ENCODE measurements around the gene MARCHF6. TPM values are rescaled to one million over a fixed set of nuclear protein-coding genes. Genes with fewer than 3 reads are reported as not detected.

The MARCHF6 gene
- total RNA-seq, 1 experiment from 2014 or later, result 129 TPM

- Histone ChIP-seq H3K4me1 (ENCODE audit: insufficient read depth, low read length, poor library complexity, severe bottlenecking) (peaks cover 13% of the 10 kb centered on the region), H3K9me3 (ENCODE audit: low read depth, low read length, poor library complexity, severe bottlenecking) (no peaks in the 10 kb centered on the region), H3K4me3 (ENCODE audit: low read depth, low read length, poor library complexity, severe bottlenecking) (peak overlapping the region; percentile 78), H3K36me3 (ENCODE audit: insufficient read depth, low read length, poor library complexity, severe bottlenecking) (no peaks in the 10 kb centered on the region), H3K27me3 (replicated peaks; ENCODE audit: insufficient read depth, low read depth, low read length, poor library complexity) (no peaks in the 10 kb centered on the region), H3K27ac (ENCODE audit: low read depth, low read length, poor library complexity, severe bottlenecking) (peak overlapping the region; percentile 97)
- DNase-seq (ENCODE audit: low spot score), result no peak
- ChIA-PET POLR2A (ENCODE audit: low non-redundant PET) (no interaction called here), CTCF (no interaction called here)
- no peak for TF ChIP-seq EZH2 (IDR thresholded peaks at IDR 0.05; ENCODE audit: borderline replicate concordance, low read depth, low read length, poor library complexity, severe bottlenecking)
- TF ChIP-seq, protein P1, sequence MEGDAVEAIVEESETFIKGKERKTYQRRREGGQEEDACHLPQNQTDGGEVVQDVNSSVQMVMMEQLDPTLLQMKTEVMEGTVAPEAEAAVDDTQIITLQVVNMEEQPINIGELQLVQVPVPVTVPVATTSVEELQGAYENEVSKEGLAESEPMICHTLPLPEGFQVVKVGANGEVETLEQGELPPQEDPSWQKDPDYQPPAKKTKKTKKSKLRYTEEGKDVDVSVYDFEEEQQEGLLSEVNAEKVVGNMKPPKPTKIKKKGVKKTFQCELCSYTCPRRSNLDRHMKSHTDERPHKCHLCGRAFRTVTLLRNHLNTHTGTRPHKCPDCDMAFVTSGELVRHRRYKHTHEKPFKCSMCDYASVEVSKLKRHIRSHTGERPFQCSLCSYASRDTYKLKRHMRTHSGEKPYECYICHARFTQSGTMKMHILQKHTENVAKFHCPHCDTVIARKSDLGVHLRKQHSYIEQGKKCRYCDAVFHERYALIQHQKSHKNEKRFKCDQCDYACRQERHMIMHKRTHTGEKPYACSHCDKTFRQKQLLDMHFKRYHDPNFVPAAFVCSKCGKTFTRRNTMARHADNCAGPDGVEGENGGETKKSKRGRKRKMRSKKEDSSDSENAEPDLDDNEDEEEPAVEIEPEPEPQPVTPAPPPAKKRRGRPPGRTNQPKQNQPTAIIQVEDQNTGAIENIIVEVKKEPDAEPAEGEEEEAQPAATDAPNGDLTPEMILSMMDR (conservative IDR thresholded peaks at IDR 0.05; ENCODE audit: low read depth, low read length), result no peak
- TSS peak; percentile 91 for BruUV-seq (replicated peaks)
- intact Hi-C loops (cut with micrococcal nuclease; ENCODE audit: unreplicated experiment), result loop anchor here (5.0 kb wide), 1 partner anchor 100 kb away; the partner anchor contains the start of gene CCT5
Measured at GRCh38 chr5:10352430-10353240, 860 bp upstream of the MARCHF6 start.

DNA sequence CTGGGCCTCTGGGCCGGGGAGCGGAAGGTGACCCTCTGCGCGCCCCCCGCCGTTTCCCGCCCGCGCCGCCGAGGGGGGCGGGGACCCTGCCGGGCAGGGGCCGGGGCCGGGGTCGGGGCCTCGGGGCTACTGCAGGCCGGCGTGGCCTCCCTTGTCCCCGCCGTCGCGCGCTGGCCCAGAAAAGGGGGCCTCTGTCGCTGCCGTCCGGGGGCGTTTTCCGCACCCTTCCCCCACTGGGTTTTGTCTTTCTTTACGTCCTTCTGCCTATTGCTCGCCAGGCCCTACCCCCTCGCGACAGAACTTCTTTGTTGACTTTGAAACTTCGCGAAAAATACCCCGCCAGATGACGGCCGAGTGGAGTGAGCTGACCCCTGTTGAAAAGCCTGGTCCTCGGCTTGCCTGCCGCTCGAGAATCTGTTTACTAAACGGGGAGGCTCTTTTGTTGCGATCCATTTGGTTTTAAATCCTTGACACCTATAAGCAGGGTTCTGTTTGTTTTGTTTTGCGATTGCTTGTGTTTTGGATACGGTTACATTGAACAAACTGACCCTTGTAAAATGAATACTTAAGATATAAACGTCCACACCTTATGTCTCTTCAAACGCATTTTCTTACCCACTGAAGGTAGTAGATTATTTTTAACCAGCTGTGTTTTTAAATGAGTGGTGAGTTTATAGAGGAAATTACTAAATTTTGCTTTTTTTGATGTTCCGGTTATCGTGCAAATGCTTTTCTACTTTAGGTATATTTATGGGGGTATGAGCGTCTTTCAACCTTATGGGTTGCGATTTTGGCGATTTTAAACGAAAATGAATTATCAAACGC lies 765 bp downstream of the MARCHF6 start:
- Histone ChIP-seq H3K27ac (ENCODE audit: low read depth, low read length, poor library complexity, severe bottlenecking) (peak overlapping the region; percentile 97), H3K36me3 (ENCODE audit: insufficient read depth, low read length, poor library complexity, severe bottlenecking) (no peaks in the 10 kb centered on the region), H3K27me3 (replicated peaks; ENCODE audit: insufficient read depth, low read depth, low read length, poor library complexity) (no peaks in the 10 kb centered on the region), H3K9me3 (ENCODE audit: low read depth, low read length, poor library complexity, severe bottlenecking) (no peaks in the 10 kb centered on the region), H3K4me1 (ENCODE audit: insufficient read depth, low read length, poor library complexity, severe bottlenecking) (peaks cover 13% of the 10 kb centered on the region), H3K4me3 (ENCODE audit: low read depth, low read length, poor library complexity, severe bottlenecking) (peak overlapping the region; percentile 78)
- DNase-seq (ENCODE audit: low spot score), result peak; percentile 53
- TF ChIP-seq EZH2 (IDR thresholded peaks at IDR 0.05; ENCODE audit: borderline replicate concordance, low read depth, low read length, poor library complexity, severe bottlenecking), result no peak
- TF ChIP-seq, protein P1 (conservative IDR thresholded peaks at IDR 0.05; ENCODE audit: low read depth, low read length), result no peak
- CTCF ChIA-PET, result no interaction called here
- TSS peak; percentile 55 for BruUV-seq (replicated peaks)
- intact Hi-C loops (cut with micrococcal nuclease; ENCODE audit: unreplicated experiment), result loop anchor here (5.0 kb wide), 1 partner anchor 102 kb away; the partner anchor contains the start of gene CCT5
- POLR2A ChIA-PET (ENCODE audit: low non-redundant PET), result interaction anchor here (0.7 kb wide), 1 partner anchor 361 kb away, joined by 3 read pairs; no protein-coding TSS in a partner anchor

- no peak for TF ChIP-seq EZH2 (IDR thresholded peaks at IDR 0.05; ENCODE audit: borderline replicate concordance, low read depth, low read length, poor library complexity, severe bottlenecking)
- TF ChIP-seq, protein P1 (conservative IDR thresholded peaks at IDR 0.05; ENCODE audit: low read depth, low read length), result no peak
- Histone ChIP-seq H3K4me3 (ENCODE audit: low read depth, low read length, poor library complexity, severe bottlenecking) (peak overlapping the region; percentile 78), H3K36me3 (ENCODE audit: insufficient read depth, low read length, poor library complexity, severe bottlenecking) (no peaks in the 10 kb centered on the region), H3K4me1 (ENCODE audit: insufficient read depth, low read length, poor library complexity, severe bottlenecking) (peaks cover 13% of the 10 kb centered on the region), H3K9me3 (ENCODE audit: low read depth, low read length, poor library complexity, severe bottlenecking) (no peaks in the 10 kb centered on the region), H3K27me3 (replicated peaks; ENCODE audit: insufficient read depth, low read depth, low read length, poor library complexity) (no peaks in the 10 kb centered on the region), H3K27ac (ENCODE audit: low read depth, low read length, poor library complexity, severe bottlenecking) (no peak overlapping the region)
- DNase-seq (ENCODE audit: low spot score), result peak; percentile 35
- intact Hi-C loops (cut with micrococcal nuclease; ENCODE audit: unreplicated experiment), result no loop called here
- BruUV-seq (replicated peaks), result no TSS peak
- ChIA-PET CTCF (no interaction called here), POLR2A (ENCODE audit: low non-redundant PET) (interaction anchor here (0.7 kb wide), 1 partner anchor 360 kb away, joined by 3 read pairs; no protein-coding TSS in a partner anchor)
Measured at GRCh38 chr5:10355071-10355889, 1.8 kb downstream of the MARCHF6 start.
